Left ventricle myocardium inferior (tissue), 1 donor: ENCODE results near the gene CLDN24. TPM values are rescaled to one million over a fixed set of nuclear protein-coding genes. Genes with fewer than 3 reads are reported as not detected.

ENCODE experiments used
- DNase-seq: peaks from one replicate; pipeline ENCODE4 v3.0.0-alpha.2; 2020
- H3K27ac ChIP-seq: fragments of 200-600 bp; replicated peaks from 2 replicates; pipeline ENCODE4 v1.8.0; 2021
- H3K27me3 ChIP-seq: fragments of 200-600 bp; 2 replicates; pipeline ENCODE4 v1.8.0; 2021; ENCODE audit warnings: low read depth
- H3K36me3 ChIP-seq: fragments of 200-600 bp; 2 replicates; pipeline ENCODE4 v1.8.0; 2021
- H3K4me1 ChIP-seq: fragments of 200-600 bp; 2 replicates; pipeline ENCODE4 v1.8.0; 2021
- H3K4me3 ChIP-seq: fragments of 200-600 bp; 2 replicates; pipeline ENCODE4 v1.8.0; 2021; ENCODE audit warnings: mild to moderate bottlenecking, moderate library complexity
- H3K9me3 ChIP-seq: fragments of 200-600 bp; replicated peaks from 2 replicates; pipeline ENCODE4 v1.8.0; 2021
- intact Hi-C: fragments of 100-400 bp; cut with micrococcal nuclease; formaldehyde crosslinking; loops from one replicate; pipeline ENCODE4 v1.11.0; 2022
- total RNA-seq: library from RNA; stranded (reverse); fragmentation: NEBNext Ultra II Directional; extraction: Animal tissue kit (Norgen Biotek cat#: 25700); gene quantifications from one replicate; pipeline ENCODE4 v1.2.1, GENCODE V29; 2021
- TF ChIP-seq, protein P1 (sequence below): fragments of 200-600 bp; IDR thresholded peaks from 2 replicates; pipeline ENCODE4 v1.8.0; 2021; ENCODE audit warnings: antibody characterized with exemption, mild to moderate bottlenecking, borderline replicate concordance
- donor health status: DM: no; HTN: yes; CAD: no; lungs with severe emphysema.

The CLDN24 gene
- total RNA-seq, 1 donor from 2014 or later = not detected

DNA sequence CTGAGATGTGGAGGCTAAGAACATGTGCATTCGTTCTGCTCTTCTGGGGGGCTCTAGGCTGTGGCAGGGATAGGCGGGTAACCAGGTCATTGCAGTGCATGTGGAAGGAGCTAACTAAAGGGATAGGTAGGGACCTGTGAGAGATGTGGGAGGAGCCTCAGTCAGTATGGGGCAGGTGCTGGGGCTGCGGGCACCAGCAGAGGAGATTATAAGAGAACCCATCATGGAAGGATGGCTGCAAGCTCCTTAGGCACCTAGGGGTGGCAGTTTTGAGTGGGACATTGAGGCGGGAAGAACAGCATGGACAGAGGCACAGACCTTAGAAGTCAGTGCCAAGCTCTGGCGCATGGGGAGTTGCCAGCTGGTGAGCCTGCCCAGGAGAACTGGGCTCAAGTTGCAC, 9.4 kb downstream of the CLDN24 start:
- intact Hi-C loops = no loop called here
- Histone ChIP-seq H3K9me3 (no peaks in the 10 kb centered on the region), H3K4me3 (no peak overlapping the region), H3K4me1 (no peaks in the 10 kb centered on the region), H3K36me3 (peaks cover 48% of the 10 kb centered on the region), H3K27ac (no peak overlapping the region), H3K27me3 (no peaks in the 10 kb centered on the region)
- no peak for DNase-seq
- TF ChIP-seq, protein P1, sequence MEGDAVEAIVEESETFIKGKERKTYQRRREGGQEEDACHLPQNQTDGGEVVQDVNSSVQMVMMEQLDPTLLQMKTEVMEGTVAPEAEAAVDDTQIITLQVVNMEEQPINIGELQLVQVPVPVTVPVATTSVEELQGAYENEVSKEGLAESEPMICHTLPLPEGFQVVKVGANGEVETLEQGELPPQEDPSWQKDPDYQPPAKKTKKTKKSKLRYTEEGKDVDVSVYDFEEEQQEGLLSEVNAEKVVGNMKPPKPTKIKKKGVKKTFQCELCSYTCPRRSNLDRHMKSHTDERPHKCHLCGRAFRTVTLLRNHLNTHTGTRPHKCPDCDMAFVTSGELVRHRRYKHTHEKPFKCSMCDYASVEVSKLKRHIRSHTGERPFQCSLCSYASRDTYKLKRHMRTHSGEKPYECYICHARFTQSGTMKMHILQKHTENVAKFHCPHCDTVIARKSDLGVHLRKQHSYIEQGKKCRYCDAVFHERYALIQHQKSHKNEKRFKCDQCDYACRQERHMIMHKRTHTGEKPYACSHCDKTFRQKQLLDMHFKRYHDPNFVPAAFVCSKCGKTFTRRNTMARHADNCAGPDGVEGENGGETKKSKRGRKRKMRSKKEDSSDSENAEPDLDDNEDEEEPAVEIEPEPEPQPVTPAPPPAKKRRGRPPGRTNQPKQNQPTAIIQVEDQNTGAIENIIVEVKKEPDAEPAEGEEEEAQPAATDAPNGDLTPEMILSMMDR = no peak

DNA sequence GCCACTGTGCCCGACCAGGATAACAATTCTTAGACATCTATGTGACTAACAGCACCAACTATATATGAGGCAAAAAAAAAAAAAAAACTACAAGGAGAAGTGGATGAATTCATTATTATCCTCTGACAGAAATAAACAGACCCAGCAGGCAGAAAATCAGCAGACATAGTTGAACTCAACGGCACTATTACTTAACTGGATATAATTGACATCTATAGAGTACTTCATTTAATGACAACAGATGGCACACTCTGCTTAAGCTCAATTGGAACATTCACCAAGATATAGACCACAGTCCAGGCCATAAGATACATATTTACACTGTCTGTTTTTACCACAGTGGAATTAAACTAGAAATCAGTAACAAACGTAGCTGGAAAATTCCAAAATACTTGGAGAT, 15.4 kb downstream of the CLDN24 start:
- TF ChIP-seq, protein P1 = no peak
- peaks cover 14% of the 10 kb centered on the region for H3K36me3 ChIP-seq

DNA sequence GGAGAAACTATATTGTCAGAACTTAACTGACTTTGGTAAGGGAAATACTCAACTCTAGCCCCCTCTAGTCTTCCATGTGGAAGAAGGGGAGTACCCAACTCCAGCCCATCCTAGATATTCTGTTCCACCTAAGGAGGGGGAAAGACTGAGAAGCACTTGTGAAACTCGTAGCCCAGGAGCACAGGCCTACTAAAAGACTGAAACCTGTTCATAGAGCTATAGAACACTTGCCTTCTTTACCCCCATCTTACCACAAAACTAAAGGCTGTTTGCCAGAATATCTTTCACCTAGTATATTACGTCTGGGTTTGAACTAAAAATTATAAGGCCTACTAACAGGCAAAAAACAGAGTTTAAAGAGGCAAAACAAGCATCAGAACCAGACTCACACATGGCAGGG, 17.7 kb downstream of the CLDN24 start:
- Histone ChIP-seq H3K9me3 (no peaks in the 10 kb centered on the region), H3K36me3 (peaks cover 14% of the 10 kb centered on the region), H3K4me3 (no peak overlapping the region), H3K27me3 (no peaks in the 10 kb centered on the region), H3K27ac (no peak overlapping the region), H3K4me1 (peaks cover 8% of the 10 kb centered on the region)
- intact Hi-C loops = no loop called here
- DNase-seq = no peak
- TF ChIP-seq, protein P1 = no peak

More for the DNA sequence above, 15.4 kb downstream of the CLDN24 start:
- intact Hi-C loops = no loop called here
- DNase-seq = no peak
- no peaks in the 10 kb centered on the region for H3K9me3 ChIP-seq
- no peaks in the 10 kb centered on the region for H3K4me1 ChIP-seq
- no peak overlapping the region for H3K4me3 ChIP-seq
- H3K27ac ChIP-seq = no peak overlapping the region
- no peaks in the 10 kb centered on the region for H3K27me3 ChIP-seq

DNA sequence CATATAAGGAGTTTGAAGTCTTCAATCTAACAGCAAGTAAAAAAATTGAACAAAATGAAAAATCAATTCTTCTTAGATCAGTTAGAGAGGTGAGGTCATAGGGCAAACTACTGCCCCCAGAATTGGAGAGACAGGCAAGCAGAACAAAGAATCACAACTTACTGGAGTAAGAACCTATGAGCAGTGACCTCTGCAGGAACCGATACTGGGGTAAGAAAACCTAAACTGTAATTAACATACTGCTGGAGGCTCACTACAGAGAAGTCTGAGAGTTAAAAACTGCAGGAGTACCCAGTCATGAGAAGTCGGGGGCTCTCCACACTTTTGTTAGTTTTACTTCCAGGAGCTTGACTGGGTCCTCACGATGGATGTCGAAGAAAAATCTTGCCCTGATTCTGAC, 18.2 kb downstream of the CLDN24 start:
- Histone ChIP-seq H3K27me3 (no peaks in the 10 kb centered on the region), H3K4me3 (no peak overlapping the region), H3K4me1 (peaks cover 8% of the 10 kb centered on the region), H3K27ac (no peak overlapping the region), H3K9me3 (no peaks in the 10 kb centered on the region), H3K36me3 (peaks cover 14% of the 10 kb centered on the region)
- TF ChIP-seq, protein P1 = no peak
- no peak for DNase-seq
- intact Hi-C loops = no loop called here

DNA sequence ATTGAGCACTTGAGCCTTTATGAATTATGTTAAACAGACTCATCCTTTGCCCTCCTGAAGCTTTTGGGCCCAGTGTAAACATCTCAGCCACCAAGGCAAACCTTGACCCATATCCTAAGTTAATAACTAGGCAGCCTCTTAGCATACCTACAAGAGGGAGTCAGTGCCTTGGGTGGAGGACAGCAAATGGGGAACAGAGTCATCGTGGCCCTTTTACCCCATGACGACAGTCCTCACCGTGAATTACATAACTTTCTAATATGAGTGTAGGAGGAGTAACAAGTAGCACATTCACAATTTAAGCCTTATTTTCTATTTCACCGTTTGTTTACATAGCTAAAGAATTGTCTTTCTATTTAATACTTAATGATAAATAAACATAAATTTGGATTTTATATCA, 18.9 kb downstream of the CLDN24 start:
- Histone ChIP-seq H3K4me1 (peaks cover 8% of the 10 kb centered on the region), H3K27me3 (no peaks in the 10 kb centered on the region), H3K36me3 (peaks cover 18% of the 10 kb centered on the region), H3K9me3 (no peaks in the 10 kb centered on the region), H3K4me3 (no peak overlapping the region), H3K27ac (no peak overlapping the region)
- intact Hi-C loops = no loop called here
- DNase-seq = no peak
- TF ChIP-seq, protein P1 = no peak

DNA sequence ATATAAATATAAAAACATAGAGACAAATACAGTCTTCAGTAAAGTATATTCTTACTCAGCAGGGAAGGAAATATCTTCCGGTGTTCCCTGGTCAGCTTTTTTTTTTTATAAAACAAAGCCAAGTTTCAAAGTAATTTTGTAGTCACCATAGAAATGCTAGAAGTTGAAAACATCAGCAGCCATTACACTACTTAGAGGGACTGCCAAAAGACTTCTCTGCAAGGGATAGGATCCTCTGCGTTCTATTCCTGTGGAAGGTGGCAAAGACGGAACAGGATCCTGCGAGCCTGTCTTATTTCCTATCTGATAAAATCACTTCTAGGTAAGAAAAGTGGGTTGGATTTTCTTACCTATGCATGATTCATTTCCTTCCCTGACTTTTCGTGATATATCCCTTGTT, 21.6 kb downstream of the CLDN24 start:
- intact Hi-C loops = no loop called here
- peaks cover 30% of the 10 kb centered on the region for H3K36me3 ChIP-seq
- peaks cover 8% of the 10 kb centered on the region for H3K4me1 ChIP-seq
- DNase-seq = no peak
- no peak overlapping the region for H3K4me3 ChIP-seq
- TF ChIP-seq, protein P1 = no peak
- no peak overlapping the region for H3K27ac ChIP-seq
- H3K9me3 ChIP-seq = no peaks in the 10 kb centered on the region
- no peaks in the 10 kb centered on the region for H3K27me3 ChIP-seq
